ENCODE data around the gene GRK3.

DNA sequence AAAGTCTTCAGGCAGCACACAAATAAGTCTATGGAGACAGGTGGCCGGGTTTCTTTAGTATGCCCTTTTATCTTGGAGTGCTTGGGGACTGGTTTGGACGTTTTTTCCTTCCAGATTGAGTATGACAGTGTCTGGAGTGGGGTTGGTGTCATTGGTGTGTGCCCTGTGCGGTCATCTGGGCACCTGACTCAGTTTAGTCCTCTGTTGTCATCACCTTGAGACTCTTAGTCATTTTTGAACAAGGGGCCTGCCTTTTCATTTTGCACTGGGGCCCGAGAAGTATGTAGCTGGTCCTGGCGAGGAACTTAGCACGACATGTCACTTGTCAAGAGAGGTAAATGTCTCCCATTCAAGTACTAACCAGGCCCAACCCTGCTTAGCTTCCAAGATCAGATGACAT is 150.3 kb downstream of the GRK3 start:
- TF ChIP-seq, protein P1, sequence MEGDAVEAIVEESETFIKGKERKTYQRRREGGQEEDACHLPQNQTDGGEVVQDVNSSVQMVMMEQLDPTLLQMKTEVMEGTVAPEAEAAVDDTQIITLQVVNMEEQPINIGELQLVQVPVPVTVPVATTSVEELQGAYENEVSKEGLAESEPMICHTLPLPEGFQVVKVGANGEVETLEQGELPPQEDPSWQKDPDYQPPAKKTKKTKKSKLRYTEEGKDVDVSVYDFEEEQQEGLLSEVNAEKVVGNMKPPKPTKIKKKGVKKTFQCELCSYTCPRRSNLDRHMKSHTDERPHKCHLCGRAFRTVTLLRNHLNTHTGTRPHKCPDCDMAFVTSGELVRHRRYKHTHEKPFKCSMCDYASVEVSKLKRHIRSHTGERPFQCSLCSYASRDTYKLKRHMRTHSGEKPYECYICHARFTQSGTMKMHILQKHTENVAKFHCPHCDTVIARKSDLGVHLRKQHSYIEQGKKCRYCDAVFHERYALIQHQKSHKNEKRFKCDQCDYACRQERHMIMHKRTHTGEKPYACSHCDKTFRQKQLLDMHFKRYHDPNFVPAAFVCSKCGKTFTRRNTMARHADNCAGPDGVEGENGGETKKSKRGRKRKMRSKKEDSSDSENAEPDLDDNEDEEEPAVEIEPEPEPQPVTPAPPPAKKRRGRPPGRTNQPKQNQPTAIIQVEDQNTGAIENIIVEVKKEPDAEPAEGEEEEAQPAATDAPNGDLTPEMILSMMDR (IDR thresholded peaks at IDR 0.05 in 2 of 3, conservative IDR thresholded peaks at IDR 0.05 in 1 of 3; ENCODE audit: control insufficient read depth in 2 of 3, extremely low read depth in 1 of 3, insufficient read depth in 1 of 3, low read depth in 3 of 3, low read length in 3 of 3): no peak
- TF ChIP-seq CBFB (IDR thresholded peaks at IDR 0.05; ENCODE audit: low read depth): no peak
- no peak for TF ChIP-seq SP1 (IDR thresholded peaks at IDR 0.05; ENCODE audit: low read depth, low read length)
- TF ChIP-seq HDGF (IDR thresholded peaks at IDR 0.05): no peak
- TF ChIP-seq GABPA (IDR thresholded peaks at IDR 0.05; ENCODE audit: low read depth): no peak
- TF ChIP-seq RAD51 (IDR thresholded peaks at IDR 0.05): no peak
- TF ChIP-seq, protein P2, sequence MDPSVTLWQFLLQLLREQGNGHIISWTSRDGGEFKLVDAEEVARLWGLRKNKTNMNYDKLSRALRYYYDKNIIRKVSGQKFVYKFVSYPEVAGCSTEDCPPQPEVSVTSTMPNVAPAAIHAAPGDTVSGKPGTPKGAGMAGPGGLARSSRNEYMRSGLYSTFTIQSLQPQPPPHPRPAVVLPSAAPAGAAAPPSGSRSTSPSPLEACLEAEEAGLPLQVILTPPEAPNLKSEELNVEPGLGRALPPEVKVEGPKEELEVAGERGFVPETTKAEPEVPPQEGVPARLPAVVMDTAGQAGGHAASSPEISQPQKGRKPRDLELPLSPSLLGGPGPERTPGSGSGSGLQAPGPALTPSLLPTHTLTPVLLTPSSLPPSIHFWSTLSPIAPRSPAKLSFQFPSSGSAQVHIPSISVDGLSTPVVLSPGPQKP (IDR thresholded peaks at IDR 0.05; ENCODE audit: low read depth, low read length): no peak
- TF ChIP-seq SPI1 (IDR thresholded peaks at IDR 0.05; ENCODE audit: borderline replicate concordance, insufficient read depth, low read depth, low read length): no peak
- no peak for TF ChIP-seq POLR2AphosphoS5 (IDR thresholded peaks at IDR 0.05; ENCODE audit: low read length)
- TF ChIP-seq NR2C1 (IDR thresholded peaks at IDR 0.05): no peak

Measured in GM12878 (cell line).